Coronary artery (tissue), 2 donors: ENCODE results near the gene MRPL53.

Experiments used
- DNase-seq: peaks from one replicate; pipeline ENCODE4 v3.0.0-alpha.2; 2017; ENCODE audit warnings: low spot score
- H3K27ac ChIP-seq, 2 donors: fragments of 200-600 bp; sonication (generic); one replicate each; pipeline ENCODE4 v1.5.1; 2016 to 2019
- H3K4me3 ChIP-seq: fragments of 200-600 bp; sonication (generic); 2 replicates; pipeline ENCODE4 v1.5.1; 2016; ENCODE audit warnings: mild to moderate bottlenecking, moderate library complexity
- CTCF ChIP-seq: fragments of 200-600 bp; sonication (generic); IDR thresholded peaks from one replicate; pipeline ENCODE4 v1.5.1; 2019; ENCODE audit warnings: antibody characterized with exemption

MRPL53 gene

GRCh38 chr2:74430502-74430901 lies 42.0 kb downstream of the MRPL53 start:
- Histone ChIP-seq H3K4me3 (no peak overlapping the region), H3K27ac (no peak overlapping the region)
- no peak for DNase-seq
- TF ChIP-seq CTCF, result no peak

DNA sequence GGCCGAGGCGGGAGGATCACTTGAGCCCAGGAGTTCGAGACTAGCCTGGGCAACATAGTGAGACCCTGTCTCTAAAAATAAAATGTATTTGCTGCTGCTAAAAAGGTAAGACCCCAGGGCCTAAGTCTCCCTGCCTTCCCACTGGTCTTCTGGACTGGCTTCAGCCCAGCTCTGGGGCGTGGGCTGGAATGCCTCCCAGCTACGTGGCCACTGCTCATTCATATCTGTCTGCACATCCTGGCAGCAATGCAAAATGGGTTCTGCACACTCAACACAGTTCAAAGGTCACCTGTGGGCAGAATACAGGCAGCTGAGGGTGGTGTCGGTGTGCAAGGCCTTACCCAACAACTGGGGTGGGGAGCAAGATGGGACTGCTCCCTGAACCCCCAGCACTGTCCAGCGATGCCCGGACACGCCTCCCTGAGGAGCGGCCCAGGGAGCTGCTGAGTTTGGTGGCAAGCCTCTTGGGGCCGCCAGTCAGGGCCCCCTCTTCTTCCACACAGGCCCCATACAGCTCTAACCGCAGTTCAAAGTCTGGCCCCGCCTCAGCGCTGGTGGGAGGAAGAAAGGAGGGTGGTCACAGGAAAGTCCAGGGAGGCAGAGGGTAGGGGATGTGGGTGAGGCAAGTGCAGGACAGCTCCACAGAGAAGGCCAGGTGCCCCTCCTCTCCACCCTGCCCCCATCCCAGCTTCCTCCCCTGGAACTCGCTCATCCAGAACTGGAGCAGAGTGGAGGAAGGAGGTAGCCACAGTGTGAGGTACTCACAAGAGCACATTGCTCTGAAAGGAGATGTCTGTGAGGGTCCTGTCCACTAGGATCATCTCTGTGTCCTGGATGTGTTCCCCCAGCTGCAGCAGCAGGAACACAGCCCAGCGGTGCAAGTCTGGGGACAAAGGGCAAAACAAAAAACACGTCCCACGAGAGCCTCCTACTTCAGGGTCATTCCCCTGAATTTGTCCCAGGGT lies 42.7 kb downstream of the MRPL53 start:
- no peak for TF ChIP-seq CTCF
- no peak for DNase-seq
- Histone ChIP-seq H3K27ac (no peak overlapping the region), H3K4me3 (no peak overlapping the region)

DNA sequence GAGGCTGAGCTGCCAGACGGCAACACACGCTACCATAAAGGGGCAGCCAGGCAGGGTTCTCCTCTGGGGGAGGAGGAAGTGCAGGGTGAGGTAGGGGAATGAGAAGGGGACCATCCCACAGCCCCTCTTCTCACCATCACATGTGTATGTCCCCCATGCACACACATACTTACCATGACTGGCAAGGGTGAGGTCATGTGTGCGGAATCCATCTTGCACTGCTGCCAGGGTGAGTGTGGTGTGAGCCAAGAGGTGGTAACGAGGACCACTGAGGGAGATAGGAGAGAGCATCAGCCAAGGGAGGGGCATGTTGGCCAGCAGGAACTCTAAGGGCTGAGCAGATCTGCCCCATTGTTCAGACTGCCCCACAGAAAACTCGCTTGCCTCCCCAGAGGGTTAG lies 43.8 kb downstream of the MRPL53 start:
- DNase-seq, result no peak
- no peak for TF ChIP-seq CTCF
- Histone ChIP-seq H3K4me3 (no peak overlapping the region), H3K27ac (no peak overlapping the region)

GRCh38 chr2:74427551-74427950 lies 44.9 kb downstream of the MRPL53 start:
- H3K4me3 ChIP-seq, result no peak overlapping the region
- no peak for TF ChIP-seq CTCF
- no peak for DNase-seq
- H3K27ac ChIP-seq, result no peak overlapping the region

DNA sequence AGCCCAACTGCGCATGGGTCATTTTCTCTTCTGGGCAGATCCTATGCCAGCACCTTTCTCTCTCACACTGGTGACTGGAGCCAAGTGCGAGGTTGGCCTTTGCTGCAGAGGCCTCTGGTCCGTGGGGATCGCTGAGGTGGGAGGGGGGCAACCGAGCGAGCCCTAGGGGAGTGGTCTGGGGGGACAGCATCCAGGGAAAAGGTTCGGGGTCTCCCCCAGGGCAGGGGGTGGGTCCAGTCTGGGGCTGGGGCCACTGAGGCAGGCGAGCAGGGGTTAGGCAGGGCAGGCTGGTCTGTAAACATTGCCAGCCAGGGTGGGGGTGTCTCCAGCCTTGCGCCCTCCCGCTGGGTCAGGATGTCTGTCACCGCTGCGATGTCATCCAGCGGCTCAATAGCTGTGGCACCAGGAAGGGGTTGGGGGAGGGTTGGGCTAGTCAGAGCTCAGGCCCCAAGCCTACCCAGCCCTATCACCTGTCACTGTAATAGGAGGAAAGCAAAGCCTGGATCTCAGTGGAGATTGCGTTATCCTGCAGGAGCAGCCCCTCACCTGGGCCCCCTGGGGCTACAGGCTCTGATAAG lies 46.2 kb downstream of the MRPL53 start:
- Histone ChIP-seq H3K4me3 (no peak overlapping the region), H3K27ac (no peak overlapping the region)
- DNase-seq, result no peak
- TF ChIP-seq CTCF, result no peak

- H3K27ac ChIP-seq, result no peak overlapping the region
- H3K4me3 ChIP-seq, result no peak overlapping the region
- TF ChIP-seq CTCF, result no peak
- DNase-seq, result no peak
Measured at GRCh38 chr2:74425523-74425922, 47.0 kb downstream of the MRPL53 start.

GRCh38 chr2:74424995-74425406 lies 47.5 kb downstream of the MRPL53 start:
- no peak for TF ChIP-seq CTCF
- no peak overlapping the region for H3K4me3 ChIP-seq
- H3K27ac ChIP-seq, result no peak overlapping the region
- DNase-seq, result no peak
